IMR-90 (cell line): ENCODE measurements around the gene PKD2L1. TPM values are rescaled to one million over a fixed set of nuclear protein-coding genes. Genes with fewer than 3 reads are reported as not detected.
"Not testable (repeated sequence)": the region's sequence is repeated elsewhere in the genome, so short reads cannot be mapped to it uniquely, and the experiment has no call there.

Experiments
- ATAC-seq: fragments of 200-7000 bp; cut with Tn5 transposase; 2 replicates; pipeline ENCODE4 v1.9.1; 2020; ENCODE audit warnings: low read depth, mild to moderate bottlenecking, moderate library complexity
- BruUV-seq: library from RNA; stranded (reverse); fragments of 400-500 nt; replicated peaks from 2 replicates; lab custom pipeline; 2021; lab: Mats Ljungman, UMichigan
- CTCF ChIA-PET: fragments of 300-600 bp; formaldehyde crosslinking; extraction: SDS; loops from one replicate; lab custom pipeline; 2021; ENCODE audit warnings: antibody characterized with exemption; lab: Yijun Ruan, JAX
- POLR2A ChIA-PET: fragments of 300-600 bp; sonication (Branson Sonifier 250); formaldehyde crosslinking; loops from one replicate; lab custom pipeline; 2022; ENCODE audit warnings: antibody characterized with exemption; ENCODE audit not compliant: unreplicated experiment; lab: Charles Lee
- DNase-seq: peaks from one replicate; pipeline ENCODE4 v3.0.0; 2013
- H2AFZ ChIP-seq: replicated peaks from 2 replicates; pipeline ENCODE3; 2013; ENCODE audit warnings: low read length, mild to moderate bottlenecking; ENCODE audit not compliant: poor library complexity
- H2AK5ac ChIP-seq: 2 replicates; pipeline ENCODE4 v1.6.1; 2013; ENCODE audit warnings: low read depth, low read length, inconsistent platforms
- H2AK9ac ChIP-seq: replicated peaks from 2 replicates; pipeline ENCODE3; 2013; ENCODE audit warnings: mild to moderate bottlenecking, low read depth, low read length, moderate library complexity; ENCODE audit not compliant: poor library complexity
- H2BK120ac ChIP-seq: 2 replicates; pipeline ENCODE4 v1.6.1; 2013; ENCODE audit warnings: low read depth, low read length, inconsistent platforms
- H2BK15ac ChIP-seq: 3 replicates; pipeline ENCODE4 v1.6.1; 2013; ENCODE audit warnings: low read depth, low read length, inconsistent platforms
- H2BK20ac ChIP-seq: 2 replicates; pipeline ENCODE4 v1.6.1; 2013; ENCODE audit warnings: low read depth, mild to moderate bottlenecking, inconsistent platforms, low read length, moderate library complexity
- H2BK5ac ChIP-seq: 2 replicates; pipeline ENCODE4 v1.6.1; 2013; ENCODE audit warnings: mild to moderate bottlenecking, low read depth, low read length, inconsistent platforms; ENCODE audit not compliant: poor library complexity, severe bottlenecking
- H3K14ac ChIP-seq: replicated peaks from 2 replicates; pipeline ENCODE4 v1.6.1; 2013; ENCODE audit warnings: low read depth, low read length, inconsistent platforms
- H3K18ac ChIP-seq: 2 replicates; pipeline ENCODE4 v1.6.1; 2013; ENCODE audit warnings: low read depth, low read length, control low read depth
- H3K23ac ChIP-seq: 2 replicates; pipeline ENCODE4 v1.6.1; 2013; ENCODE audit warnings: low read depth, low read length, inconsistent platforms
- H3K27ac ChIP-seq: 2 replicates; pipeline ENCODE4 v1.5.1; 2013; ENCODE audit warnings: mild to moderate bottlenecking, control low read depth, low read length; ENCODE audit not compliant: insufficient read depth
- H3K27me3 ChIP-seq: 2 replicates; pipeline ENCODE4 v1.6.1; 2013; ENCODE audit warnings: low read length; ENCODE audit not compliant: control insufficient read depth, insufficient read depth
- H3K36me3 ChIP-seq: 2 replicates; pipeline ENCODE4 v1.6.1; 2013; ENCODE audit warnings: low read length, mixed read lengths; ENCODE audit not compliant: control insufficient read depth, insufficient read depth
- H3K4ac ChIP-seq: 2 replicates; pipeline ENCODE4 v1.6.1; 2013; ENCODE audit warnings: low read depth, low read length, inconsistent platforms
- H3K4me1 ChIP-seq: 2 replicates; pipeline ENCODE4 v1.6.1; 2013; ENCODE audit warnings: low read length, mixed read lengths; ENCODE audit not compliant: control insufficient read depth, insufficient read depth
- H3K4me2 ChIP-seq: 2 replicates; pipeline ENCODE4 v1.6.1; 2013; ENCODE audit warnings: low read depth, mild to moderate bottlenecking, control low read depth, low read length, moderate library complexity
- H3K4me3 ChIP-seq: 2 replicates; pipeline ENCODE4 v1.5.1; 2013; ENCODE audit warnings: low read depth, mild to moderate bottlenecking, control low read depth, low read length, moderate library complexity; ENCODE audit not compliant: insufficient read depth
- H3K56ac ChIP-seq: 2 replicates; pipeline ENCODE4 v1.6.1; 2013; ENCODE audit warnings: low read length, inconsistent platforms; ENCODE audit not compliant: insufficient read depth; ENCODE audit errors: extremely low read depth
- H3K79me1 ChIP-seq, 2 experiments: 2 replicates each; pipeline ENCODE4 v1.6.1; 2013; ENCODE audit warnings: low read length in 2 of 2, inconsistent platforms in 1 of 2, low read depth in 1 of 2
- H3K9ac ChIP-seq: 2 replicates; pipeline ENCODE4 v1.6.1; 2013; ENCODE audit warnings: low read depth, low read length, control low read depth
- H3K9me1 ChIP-seq: 2 replicates; pipeline ENCODE4 v1.6.1; 2013; ENCODE audit warnings: low read length, inconsistent platforms; ENCODE audit not compliant: insufficient read depth
- H3K9me3 ChIP-seq: 2 replicates; pipeline ENCODE4 v1.6.1; 2013; ENCODE audit warnings: low read length; ENCODE audit not compliant: control insufficient read depth, insufficient read depth
- H4K20me1 ChIP-seq: 2 replicates; pipeline ENCODE4 v1.6.1; 2013; ENCODE audit warnings: low read length, inconsistent platforms; ENCODE audit not compliant: insufficient read depth
- H4K5ac ChIP-seq: 2 replicates; pipeline ENCODE4 v1.6.1; 2013; ENCODE audit warnings: mild to moderate bottlenecking, low read depth, low read length, control low read depth
- H4K8ac ChIP-seq, 2 experiments: 2 replicates each; pipeline ENCODE4 v1.6.1; 2013; ENCODE audit warnings: low read depth in 2 of 2, low read length in 2 of 2, control low read depth in 1 of 2, inconsistent platforms in 1 of 2
- H4K91ac ChIP-seq: 2 replicates; pipeline ENCODE4 v1.6.1; 2013; ENCODE audit warnings: low read depth, low read length, inconsistent platforms; ENCODE audit not compliant: insufficient read depth
- CHD1 ChIP-seq: IDR thresholded peaks from 2 replicates; pipeline ENCODE4 v1.6.1; 2012; ENCODE audit warnings: low read depth, low read length, improper control_type of control experiment
- CTCF ChIP-seq: conservative IDR thresholded peaks from 2 replicates; pipeline ENCODE4 v1.5.1; 2012; ENCODE audit warnings: mild to moderate bottlenecking, low read depth, low read length, improper control_type of control experiment
- NFE2L2 ChIP-seq: fragments of 150-350 bp; IDR thresholded peaks from 2 replicates; pipeline ENCODE4 v1.6.1; 2016; ENCODE audit warnings: low read depth, mild to moderate bottlenecking, low read length
- POLR2A ChIP-seq: IDR thresholded peaks from 2 replicates; pipeline ENCODE4 v1.6.1; 2012; ENCODE audit warnings: mild to moderate bottlenecking, low read depth, low read length
- RAD21 ChIP-seq: IDR thresholded peaks from 2 replicates; pipeline ENCODE4 v1.6.1; 2012; ENCODE audit warnings: low read length, improper control_type of control experiment
- RCOR1 ChIP-seq: IDR thresholded peaks from 2 replicates; pipeline ENCODE4 v1.6.1; 2012; ENCODE audit warnings: mild to moderate bottlenecking, low read length, improper control_type of control experiment; ENCODE audit not compliant: insufficient replicate concordance
- SMC3 ChIP-seq: fragments of 150-350 bp; IDR thresholded peaks from 2 replicates; pipeline ENCODE4 v1.6.1; 2016; ENCODE audit warnings: low read depth, mild to moderate bottlenecking, antibody characterized with exemption, low read length, moderate library complexity
- WGBS, 2 experiments: methylation state at CpG; one replicate each; pipeline versions ENCODE4 v1.1.5 to v1.1.7; 2013; ENCODE audit warnings: missing lambda C conversion rate in 2 of 2; ENCODE audit not compliant: insufficient read length in 1 of 2; ENCODE audit errors: extremely low coverage in 2 of 2; 5-methylcytosine and 5-hydroxymethylcytosine counted together
- dilution Hi-C: fragments of 300-500 bp; cut with HindIII; formaldehyde crosslinking; loops from one replicate; pipeline ENCODE4 v1.14.3; 2018; ENCODE audit warnings: low sequenced_read_pairs; ENCODE audit not compliant: unreplicated experiment
- in situ Hi-C: fragments of 300-500 bp; cut with MboI; formaldehyde crosslinking; loops from 3 replicates; pipeline ENCODE4 v1.14.3; 2019; ENCODE audit warnings: low sequenced_read_pairs, inconsistent platforms, mixed read lengths
- intact Hi-C: fragments of 100-400 bp; cut with micrococcal nuclease; formaldehyde crosslinking; loops from 2 replicates; pipeline ENCODE4 v1.10.0; 2022
- polyA plus RNA-seq, 3 experiments: library from polyadenylated mRNA; depleted of rRNA; stranded (reverse); fragments of >200 nt; gene quantifications; 2 replicates each; pipeline ENCODE4 v1.2.3, GENCODE V29; 2012; ENCODE audit warnings: low replicate concordance in 1 of 3
- total RNA-seq: library from RNA; depleted of rRNA; stranded (reverse); fragments of >200 nt; gene quantifications from 2 replicates; pipeline ENCODE4 v1.2.3, GENCODE V29; 2012

The PKD2L1 gene
- total and polyA plus RNA-seq, 2 of the 4 experiments (the other 2 are of a cell fraction) = not detected

- H2BK120ac ChIP-seq = no peak overlapping the region
- no peaks in the 10 kb centered on the region for H3K9me1 ChIP-seq
- no peak overlapping the region for H3K23ac ChIP-seq
- no peak overlapping the region for H3K27ac ChIP-seq
- H3K4me3 ChIP-seq = no peak overlapping the region
- H3K9ac ChIP-seq = no peak overlapping the region
- in situ Hi-C loops = loop anchor here (10.0 kb wide), 1 partner anchor 131 kb away; no protein-coding TSS in a partner anchor
- dilution Hi-C loops = no loop called here
- no peak overlapping the region for H2BK15ac ChIP-seq
- ATAC-seq (peak; percentile 81), DNase-seq (peak; percentile 30)
- H3K4me2 ChIP-seq = no peak overlapping the region
- no peak overlapping the region for H3K18ac ChIP-seq
- no peak overlapping the region for H4K8ac ChIP-seq
- no peaks in the 10 kb centered on the region for H3K9me3 ChIP-seq
- H2AK5ac ChIP-seq = no peak overlapping the region
- no peaks in the 10 kb centered on the region for H3K79me1 ChIP-seq
- H2BK20ac ChIP-seq = no peak overlapping the region
- BruUV-seq = no TSS peak
- CTCF ChIA-PET = interaction anchor here (0.7 to 1.3 kb wide), 7 partner anchors 9 to 137 kb away, joined by 3 to 5 read pairs (median 3); partner anchors contain the start of gene BLOC1S2
- H3K4me1 ChIP-seq = no peaks in the 10 kb centered on the region
- no peak overlapping the region for H2BK5ac ChIP-seq
- TF ChIP-seq RCOR1 (no peak), CTCF (peak; percentile 64), POLR2A (no peak), RAD21 (peak; percentile 65), NFE2L2 (no peak), CHD1 (no peak), SMC3 (peak; percentile 54)
- no peak overlapping the region for H2AK9ac ChIP-seq
- no CpG with 5 or more reads among the region's 7 CpGs for WGBS, 2 experiments
- POLR2A ChIA-PET = no interaction called here
- no peak overlapping the region for H4K91ac ChIP-seq
- H3K14ac ChIP-seq = no peak overlapping the region
- H4K5ac ChIP-seq = no peak overlapping the region
- peaks cover 16% of the 10 kb centered on the region for H3K27me3 ChIP-seq
- no peaks in the 10 kb centered on the region for H4K20me1 ChIP-seq
- no peak overlapping the region for H3K56ac ChIP-seq
- intact Hi-C loops = loop anchor here (1.0 to 10.0 kb wide), 2 partner anchors 129 to 201 kb away; no protein-coding TSS in a partner anchor
- H3K36me3 ChIP-seq = no peaks in the 10 kb centered on the region
- H2AFZ ChIP-seq = no peak overlapping the region
- no peak overlapping the region for H3K4ac ChIP-seq
Observed at GRCh38 chr10:100303724-100304319, 26.2 kb downstream of the PKD2L1 start.

DNA sequence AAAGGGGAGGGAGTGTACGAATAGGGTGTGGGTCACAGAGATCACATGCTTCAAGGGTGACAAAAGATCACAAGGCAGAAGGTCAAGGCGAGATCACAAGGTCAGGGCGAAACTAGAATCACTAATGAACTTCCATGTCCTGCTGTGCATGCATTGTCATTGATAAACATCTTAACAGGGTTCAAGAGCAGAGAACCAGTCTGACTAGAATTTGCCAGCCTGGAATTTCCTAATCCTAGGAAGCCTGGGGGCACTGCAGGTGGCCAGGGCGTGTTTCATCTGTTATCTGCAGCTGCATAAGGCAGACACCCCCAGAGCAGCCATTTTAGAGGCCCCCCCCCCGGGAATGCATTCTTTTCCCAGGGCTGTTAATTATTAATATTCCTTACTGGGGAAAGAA lies 28.9 kb downstream of the PKD2L1 start:
- intact Hi-C loops (loop anchor here (10.0 kb wide), 1 partner anchor 204 kb away; no protein-coding TSS in a partner anchor), in situ Hi-C loops (loop anchor here (10.0 kb wide), 1 partner anchor 134 kb away; no protein-coding TSS in a partner anchor)
- BruUV-seq, H3K36me3 ChIP-seq, H2BK5ac ChIP-seq, POLR2A ChIA-PET, H3K56ac ChIP-seq, H4K8ac ChIP-seq, ATAC-seq, H2BK15ac ChIP-seq, DNase-seq, H3K9me1 ChIP-seq, H3K18ac ChIP-seq, H3K4me1 ChIP-seq, H3K27ac ChIP-seq, H2AK5ac ChIP-seq, H4K91ac ChIP-seq, H2BK20ac ChIP-seq, H3K4ac ChIP-seq, H3K23ac ChIP-seq, H3K14ac ChIP-seq, H3K9me3 ChIP-seq, H4K5ac ChIP-seq, H2AFZ ChIP-seq, H4K20me1 ChIP-seq, H2BK120ac ChIP-seq, CTCF ChIA-PET, H3K79me1 ChIP-seq, H3K4me3 ChIP-seq, H2AK9ac ChIP-seq, H3K4me2 ChIP-seq, H3K9ac ChIP-seq, dilution Hi-C loops: not testable (repeated sequence)
- WGBS, 2 experiments = 33% methylated on average over 2 of the region's 5 CpGs; no CpG with 5 or more reads in 1 of the 2 experiments
- peaks cover 28% of the 10 kb centered on the region for H3K27me3 ChIP-seq
